Tibial nerve (tissue), 4 donors: ENCODE data around the gene CPEB3. TPM values are rescaled to one million over a fixed set of nuclear protein-coding genes. Genes with fewer than 3 reads are reported as not detected.
A peak's percentile ranks its signal among the peaks of the same experiment; 100 is the strongest.
"Not testable (repeated sequence)": the region's sequence is repeated elsewhere in the genome, so short reads cannot be mapped to it uniquely, and the experiment has no call there.

Experiments
- DNase-seq, 2 donors: peaks; one replicate each; pipeline ENCODE4 v3.0.0-alpha.2; 2019; ENCODE audit warnings: low spot score in 2 of 2
- H3K27ac ChIP-seq, 4 donors: fragments of 200-600 bp; sonication (generic) in 3 of 4; one replicate each; pipeline ENCODE4 v1.5.1; 2017 to 2019; ENCODE audit warnings: mild to moderate bottlenecking in 1 of 4
- H3K27me3 ChIP-seq, 2 donors: fragments of 200-600 bp; sonication (generic) in 1 of 2; one replicate each; pipeline versions ENCODE4 v1.5.1 to v1.6.0; 2017 to 2019
- H3K36me3 ChIP-seq, 3 donors: fragments of 200-600 bp; sonication (generic); one replicate each; pipeline ENCODE4 v1.5.1; 2018 to 2019
- H3K4me1 ChIP-seq, 4 donors: fragments of 200-600 bp; sonication (generic) in 3 of 4; one replicate each; pipeline ENCODE4 v1.5.1; 2017 to 2019
- H3K4me3 ChIP-seq, 4 donors: fragments of 200-600 bp; sonication (generic) in 3 of 4; one replicate each; pipeline ENCODE4 v1.5.1; 2017 to 2019; ENCODE audit warnings: mild to moderate bottlenecking in 1 of 4, moderate library complexity in 1 of 4
- H3K9me3 ChIP-seq, 4 donors: fragments of 200-600 bp; sonication (generic) in 3 of 4; one replicate each; pipeline ENCODE4 v1.5.1; 2017 to 2019
- EP300 ChIP-seq, 2 donors: sonication (generic); formaldehyde crosslinking; IDR thresholded peaks; one replicate each; pipeline ENCODE4 v1.6.1; 2017; ENCODE audit warnings: antibody characterized with exemption in 2 of 2, mild to moderate bottlenecking in 1 of 2
- POLR2A ChIP-seq, 2 donors: fragments of 450-650 bp; IDR thresholded peaks; one replicate each; pipeline ENCODE4 v1.6.1; 2017; ENCODE audit warnings: antibody characterized with exemption in 2 of 2, mild to moderate bottlenecking in 2 of 2, moderate library complexity in 2 of 2
- WGBS, 2 donors: methylation state at CpG; one replicate each; pipeline ENCODE4 v1.1.5; 2018; 5-methylcytosine and 5-hydroxymethylcytosine counted together
- total RNA-seq, 4 donors: library from RNA; depleted of rRNA; stranded (reverse); fragments of >200 nt; gene quantifications; one replicate each; pipeline ENCODE4 v1.1.0, GENCODE V29; 2016
- TF ChIP-seq, protein P1 (sequence below), 5 experiments: fragments of 200-600 bp in 3 of 5; fragments of 450-650 bp in 2 of 5; sonication (generic) in 3 of 5; IDR thresholded peaks; one replicate each; pipeline ENCODE4 v1.5.1; 2016 to 2019; ENCODE audit warnings: antibody characterized with exemption in 5 of 5, mild to moderate bottlenecking in 3 of 5, moderate library complexity in 2 of 5

Gene CPEB3
- total RNA-seq, 4 donors from 2014 or later = 6.7 to 11.4 (median 8.8) TPM

DNA sequence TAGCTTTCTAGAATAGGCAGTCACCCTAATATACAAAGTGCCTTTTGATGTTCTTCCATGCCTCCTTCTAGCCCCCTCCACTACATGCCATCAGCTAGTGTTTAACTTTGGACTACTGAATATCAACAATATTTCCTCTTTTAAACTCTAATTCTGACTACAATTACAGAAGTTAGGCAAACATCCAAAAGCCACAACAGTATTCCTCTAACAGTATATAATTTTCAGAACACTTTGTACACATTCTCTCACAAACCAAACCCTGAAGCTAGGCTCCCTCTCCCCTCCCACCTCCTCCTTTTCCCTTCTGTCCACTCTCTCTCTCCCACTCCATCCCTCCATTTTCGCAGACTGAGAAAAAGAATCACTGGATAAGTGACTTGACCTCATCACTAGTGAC lies 59.7 kb downstream of the CPEB3 start:
- 51 to 66% methylated on average over 1 of the region's 1 CpG for WGBS, 2 donors
- H3K4me1 ChIP-seq = peaks cover 0 to 28% (median 13%) of the 10 kb centered on the region in 4 donors
- peak overlapping the region in 3 of 4 donors; percentile 50 to 70 (median 64) for H3K27ac ChIP-seq
- TF ChIP-seq POLR2A (IDR thresholded peaks at IDR 0.05) (no peak), EP300 (IDR thresholded peaks at IDR 0.05) (no peak)
- TF ChIP-seq, protein P1, sequence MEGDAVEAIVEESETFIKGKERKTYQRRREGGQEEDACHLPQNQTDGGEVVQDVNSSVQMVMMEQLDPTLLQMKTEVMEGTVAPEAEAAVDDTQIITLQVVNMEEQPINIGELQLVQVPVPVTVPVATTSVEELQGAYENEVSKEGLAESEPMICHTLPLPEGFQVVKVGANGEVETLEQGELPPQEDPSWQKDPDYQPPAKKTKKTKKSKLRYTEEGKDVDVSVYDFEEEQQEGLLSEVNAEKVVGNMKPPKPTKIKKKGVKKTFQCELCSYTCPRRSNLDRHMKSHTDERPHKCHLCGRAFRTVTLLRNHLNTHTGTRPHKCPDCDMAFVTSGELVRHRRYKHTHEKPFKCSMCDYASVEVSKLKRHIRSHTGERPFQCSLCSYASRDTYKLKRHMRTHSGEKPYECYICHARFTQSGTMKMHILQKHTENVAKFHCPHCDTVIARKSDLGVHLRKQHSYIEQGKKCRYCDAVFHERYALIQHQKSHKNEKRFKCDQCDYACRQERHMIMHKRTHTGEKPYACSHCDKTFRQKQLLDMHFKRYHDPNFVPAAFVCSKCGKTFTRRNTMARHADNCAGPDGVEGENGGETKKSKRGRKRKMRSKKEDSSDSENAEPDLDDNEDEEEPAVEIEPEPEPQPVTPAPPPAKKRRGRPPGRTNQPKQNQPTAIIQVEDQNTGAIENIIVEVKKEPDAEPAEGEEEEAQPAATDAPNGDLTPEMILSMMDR (IDR thresholded peaks at IDR 0.05) = no peak
- no peak for DNase-seq
- peaks cover 0 to 16% (median 0%) of the 10 kb centered on the region in 3 donors for H3K36me3 ChIP-seq
- no peak overlapping the region for H3K4me3 ChIP-seq
- no peaks in the 10 kb centered on the region for H3K27me3 ChIP-seq
- H3K9me3 ChIP-seq = no peaks in the 10 kb centered on the region

- no peaks in the 10 kb centered on the region for H3K9me3 ChIP-seq
- 91 to 96% methylated on average over 1 of the region's 1 CpG for WGBS, 2 donors
- DNase-seq = no peak
- no peak overlapping the region for H3K4me3 ChIP-seq
- TF ChIP-seq, protein P1 (IDR thresholded peaks at IDR 0.05) = no peak
- TF ChIP-seq EP300 (IDR thresholded peaks at IDR 0.05) = no peak
- TF ChIP-seq POLR2A (IDR thresholded peaks at IDR 0.05) = no peak
- no peaks in the 10 kb centered on the region for H3K27me3 ChIP-seq
- peaks cover 0 to 5% (median 0%) of the 10 kb centered on the region in 4 donors for H3K4me1 ChIP-seq
- H3K36me3 ChIP-seq = peaks cover 0 to 28% (median 0%) of the 10 kb centered on the region in 3 donors
- H3K27ac ChIP-seq = no peak overlapping the region
These were observed 68.1 kb downstream of the CPEB3 start for GRCh38 chr10:92222603-92223262.

DNA sequence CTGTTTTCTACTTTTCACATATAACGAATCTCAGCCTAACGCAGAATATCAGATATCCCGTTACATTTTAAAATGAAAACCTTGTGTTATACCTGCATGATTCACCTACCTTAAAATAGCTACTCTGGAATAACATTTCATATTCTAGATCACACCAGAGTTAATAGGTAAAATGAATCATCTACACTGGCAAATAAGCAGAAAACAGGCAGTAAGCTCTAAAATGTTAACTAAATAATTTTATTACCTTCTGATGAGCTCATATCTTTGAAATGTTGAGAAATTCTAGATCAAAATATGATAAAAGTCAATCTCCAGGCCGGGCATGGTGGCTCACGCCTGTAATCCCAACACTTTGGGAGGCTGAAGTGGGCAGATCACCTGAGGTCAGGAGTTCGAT lies 71.3 kb downstream of the CPEB3 start:
- DNase-seq = no peak
- WGBS, 2 donors = 96% methylated on average over 6 of the region's 6 CpGs
- no peak overlapping the region for H3K27ac ChIP-seq
- TF ChIP-seq POLR2A (IDR thresholded peaks at IDR 0.05) (no peak), EP300 (IDR thresholded peaks at IDR 0.05) (no peak)
- TF ChIP-seq, protein P1 (IDR thresholded peaks at IDR 0.05) = no peak
- no peaks in the 10 kb centered on the region for H3K27me3 ChIP-seq
- H3K4me3 ChIP-seq = no peak overlapping the region
- H3K9me3 ChIP-seq = no peaks in the 10 kb centered on the region
- H3K4me1 ChIP-seq = peaks cover 0 to 5% (median 0%) of the 10 kb centered on the region in 4 donors
- peaks cover 0 to 17% (median 0%) of the 10 kb centered on the region in 3 donors for H3K36me3 ChIP-seq

- no peak for DNase-seq
- 92 to 96% methylated on average over 3 of the region's 3 CpGs for WGBS, 2 donors
- TF ChIP-seq EP300 (IDR thresholded peaks at IDR 0.05) = no peak
- no peak for TF ChIP-seq POLR2A (IDR thresholded peaks at IDR 0.05)
- TF ChIP-seq, protein P1 (IDR thresholded peaks at IDR 0.05) = no peak
These were observed 72.3 kb downstream of the CPEB3 start for GRCh38 chr10:92218569-92218968.

GRCh38 chr10:92216608-92217007 lies 74.3 kb downstream of the CPEB3 start:
- not testable (repeated sequence) for H3K9me3 ChIP-seq, DNase-seq, H3K4me1 ChIP-seq, H3K27me3 ChIP-seq, H3K27ac ChIP-seq, H3K4me3 ChIP-seq
- WGBS, 2 donors = 90 to 93% methylated on average over 12 of the region's 12 CpGs
- peaks cover 0 to 16% (median 0%) of the 10 kb centered on the region in 3 donors for H3K36me3 ChIP-seq

More at GRCh38 chr10:92218569-92218968, 72.3 kb downstream of the CPEB3 start:
- peaks cover 0 to 5% (median 0%) of the 10 kb centered on the region in 4 donors for H3K4me1 ChIP-seq
- peaks cover 0 to 17% (median 0%) of the 10 kb centered on the region in 3 donors for H3K36me3 ChIP-seq
- no peaks in the 10 kb centered on the region for H3K9me3 ChIP-seq
- no peak overlapping the region for H3K4me3 ChIP-seq
- H3K27ac ChIP-seq = no peak overlapping the region
- no peaks in the 10 kb centered on the region for H3K27me3 ChIP-seq

GRCh38 chr10:92215222-92215621 lies 75.7 kb downstream of the CPEB3 start:
- 95 to 97% methylated on average over 9 of the region's 9 CpGs for WGBS, 2 donors
- not testable (repeated sequence) for H3K27ac ChIP-seq, H3K27me3 ChIP-seq, H3K4me3 ChIP-seq, H3K9me3 ChIP-seq, DNase-seq, H3K36me3 ChIP-seq
- peaks cover 0 to 13% (median 2%) of the 10 kb centered on the region in 4 donors for H3K4me1 ChIP-seq
